ENCODE data around the gene FBXL17.
"Not testable (repeated sequence)": the region's sequence is repeated elsewhere in the genome, so short reads cannot be mapped to it uniquely, and the experiment has no call there.

The FBXL17 gene

GRCh38 chr5:108238936-108239887, 142.7 kb downstream of the FBXL17 start:
- DNase-seq = no peak

DNA sequence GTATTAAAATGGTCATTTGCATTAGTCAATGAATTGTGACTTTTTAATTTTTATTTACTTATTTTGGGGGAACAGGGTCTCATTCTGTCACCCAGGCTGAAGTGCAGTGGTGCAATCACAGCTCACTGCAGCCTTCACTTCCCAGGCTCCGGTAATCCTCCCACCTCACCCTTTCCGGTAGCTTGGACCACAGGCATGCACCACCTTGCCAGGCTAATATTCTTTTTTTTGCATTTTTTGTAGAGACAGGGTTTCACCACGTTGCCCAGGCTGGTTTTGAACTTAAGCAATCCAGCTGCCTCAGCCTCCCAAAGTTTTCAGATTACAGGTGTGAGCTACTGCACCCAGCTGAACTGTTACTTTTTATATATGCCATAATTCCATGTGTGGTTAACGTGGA, 143.4 kb downstream of the FBXL17 start:
- no peak for DNase-seq

- DNase-seq = no peak
Measured at GRCh38 chr5:108233617-108234155, 148.2 kb downstream of the FBXL17 start.

DNA sequence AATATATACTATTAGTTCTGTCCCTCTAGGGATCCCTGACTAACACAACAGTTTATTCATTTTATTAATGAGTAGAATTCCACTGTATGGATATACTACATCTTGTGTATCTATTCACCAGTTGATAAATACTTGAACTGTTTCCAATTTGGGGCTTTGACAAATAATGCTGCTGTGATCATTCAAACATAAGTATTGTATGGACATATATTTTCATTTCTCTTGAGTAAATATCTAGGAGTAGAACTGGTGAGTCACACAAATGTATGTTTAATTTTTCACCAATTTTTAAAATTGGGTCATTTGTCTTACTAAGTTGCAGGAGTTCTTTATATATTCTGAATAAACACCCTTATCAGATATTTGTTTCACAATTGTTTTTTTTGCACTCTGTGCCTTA, 149.1 kb downstream of the FBXL17 start:
- DNase-seq = no peak

DNA sequence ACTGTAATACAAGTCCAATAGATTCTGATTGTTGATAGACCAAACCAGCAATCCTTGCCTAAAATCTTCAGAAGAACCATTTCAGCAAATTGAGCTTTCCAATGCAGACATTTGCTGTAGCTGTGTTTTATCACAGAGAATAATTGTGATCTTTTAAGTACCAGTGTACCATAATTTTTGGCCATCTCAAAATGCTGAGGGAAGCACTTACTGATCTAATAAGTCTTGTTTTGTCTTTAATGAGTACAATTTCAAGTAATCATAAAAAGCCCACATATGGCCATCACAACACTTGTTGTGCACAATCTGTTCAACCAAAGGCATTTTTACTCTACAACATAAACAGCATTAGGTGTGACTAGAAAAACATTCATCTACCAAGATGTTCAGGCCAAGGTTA, 159.9 kb downstream of the FBXL17 start:
- DNase-seq = no peak

- no peak for DNase-seq
Measured at GRCh38 chr5:108220834-108221233, 161.1 kb downstream of the FBXL17 start.

- DNase-seq = no peak
Measured at GRCh38 chr5:108216890-108217289, 165.0 kb downstream of the FBXL17 start.

DNA sequence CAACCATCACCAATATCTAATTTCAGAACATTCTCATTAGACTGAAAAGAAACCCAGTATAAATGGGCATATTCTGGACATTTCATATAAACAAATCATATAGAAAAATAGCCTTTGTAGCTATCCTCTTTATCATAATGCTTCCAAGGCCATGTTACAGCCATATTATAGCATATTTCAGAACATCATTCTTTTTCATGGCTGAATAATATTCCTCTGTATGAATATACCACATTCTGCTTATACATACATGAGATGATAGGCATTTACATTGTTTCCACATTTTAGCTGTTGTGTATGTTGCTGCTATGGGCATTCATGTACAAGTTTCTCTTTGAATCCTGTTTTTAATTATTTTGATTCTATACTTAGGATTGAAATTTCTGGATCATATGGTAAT, 167.0 kb downstream of the FBXL17 start:
- no peak for DNase-seq

- peak; percentile 15 for DNase-seq
Measured at GRCh38 chr5:108212775-108213346, 169.0 kb downstream of the FBXL17 start.

DNA sequence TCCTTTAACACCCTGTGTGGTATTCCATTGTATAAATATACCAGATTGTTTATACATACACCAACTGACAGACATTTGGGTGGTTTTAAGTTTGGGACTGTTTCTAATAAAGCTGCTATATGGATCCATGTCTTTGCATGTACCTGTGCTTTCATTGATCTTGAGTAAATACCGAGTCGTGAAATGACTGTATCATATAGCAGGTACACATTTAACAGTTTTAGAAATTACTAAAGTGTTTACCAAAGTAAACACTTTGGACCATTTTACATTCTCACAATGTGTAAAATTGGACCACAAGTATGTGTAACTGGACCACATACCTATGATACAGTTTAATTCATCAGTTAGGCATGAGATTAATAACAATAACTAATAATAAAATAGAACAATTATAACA, 175.2 kb downstream of the FBXL17 start:
- DNase-seq = no peak

DNA sequence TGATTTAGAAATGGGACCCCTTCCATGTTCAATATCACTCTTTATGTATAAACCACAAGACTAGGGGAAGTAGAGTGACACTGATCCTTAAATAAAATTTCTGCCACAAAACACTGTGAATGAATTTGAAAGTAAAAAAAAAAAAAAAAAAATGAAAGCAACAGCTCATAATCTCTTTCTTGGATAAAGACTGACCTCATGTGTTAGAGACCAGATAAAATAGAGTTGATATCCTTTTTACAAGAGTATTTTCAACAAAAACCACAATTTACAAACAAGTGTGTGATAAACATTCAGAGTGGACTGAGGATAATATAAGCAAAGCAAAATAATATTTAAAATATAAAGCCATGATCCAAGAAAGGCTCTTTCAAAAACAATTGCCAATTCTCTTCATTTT, 180.2 kb downstream of the FBXL17 start:
- no peak for DNase-seq

DNA sequence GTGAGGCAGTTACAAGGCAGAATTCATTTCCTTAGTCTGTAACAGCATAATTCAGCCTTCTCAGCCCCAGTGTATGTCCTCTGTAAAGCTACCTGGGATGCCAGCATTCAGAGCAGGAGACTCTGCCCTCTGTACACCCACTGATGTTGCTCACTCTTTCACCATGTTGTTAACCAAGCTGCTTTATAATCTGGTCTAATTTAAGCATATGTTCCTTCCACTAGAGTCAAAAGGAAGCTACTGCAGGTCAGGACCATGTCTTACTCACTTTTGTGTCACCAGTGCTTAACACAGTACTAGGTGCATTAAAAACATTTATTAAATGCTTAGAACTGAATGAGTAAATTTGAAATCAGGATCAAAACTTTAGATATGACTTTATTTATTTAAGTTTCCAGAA, 185.6 kb downstream of the FBXL17 start:
- peak; percentile 59 for DNase-seq

GRCh38 chr5:108193021-108193795, 188.7 kb downstream of the FBXL17 start:
- peak; percentile 89 for DNase-seq

- DNase-seq = no peak
Measured at GRCh38 chr5:108184940-108185339, 197.0 kb downstream of the FBXL17 start.

- DNase-seq = no peak
Measured at GRCh38 chr5:108181975-108182374, 199.9 kb downstream of the FBXL17 start.

GRCh38 chr5:108174286-108174685, 207.6 kb downstream of the FBXL17 start:
- DNase-seq = no peak

- DNase-seq = no peak
Measured at GRCh38 chr5:108171759-108172158, 210.1 kb downstream of the FBXL17 start.

DNA sequence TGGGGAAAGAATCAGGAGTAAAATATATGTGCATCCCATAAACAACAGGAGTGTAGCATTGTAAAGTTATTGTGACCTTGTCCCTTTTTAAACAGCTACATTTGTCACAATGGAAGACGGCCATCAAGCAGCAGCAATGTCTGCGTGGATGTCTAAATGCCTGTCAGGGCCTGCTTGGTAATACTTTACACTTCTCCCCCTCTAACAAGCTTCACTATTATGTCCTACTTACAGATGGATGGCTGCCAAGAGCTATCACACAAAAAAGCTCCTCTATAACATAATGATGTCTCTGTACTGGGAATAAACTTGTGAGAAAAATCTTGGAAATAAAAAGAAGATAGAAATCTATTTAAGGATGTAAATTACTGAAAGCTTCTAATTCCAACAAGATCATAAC, 213.0 kb downstream of the FBXL17 start:
- DNase-seq = no peak

GRCh38 chr5:108167174-108167573, 214.7 kb downstream of the FBXL17 start:
- DNase-seq = no peak

- DNase-seq = no peak
Measured at GRCh38 chr5:108164574-108164973, 217.3 kb downstream of the FBXL17 start.

GRCh38 chr5:108152854-108153253, 229.0 kb downstream of the FBXL17 start:
- DNase-seq = not testable (repeated sequence)

GRCh38 chr5:108149369-108149768, 232.5 kb downstream of the FBXL17 start:
- DNase-seq = peak; percentile 1

- peak; percentile 37 for DNase-seq
Measured at GRCh38 chr5:108148715-108149139, 233.2 kb downstream of the FBXL17 start.

Data from NCI-H82 (cell line).